ENCODE measurements around the gene FTO.
A peak's percentile ranks its signal among the peaks of the same experiment; 100 is the strongest.
"Not testable (repeated sequence)": the region's sequence is repeated elsewhere in the genome, so short reads cannot be mapped to it uniquely, and the experiment has no call there.

Gene FTO

GRCh38 chr16:53865494-53865863 lies 161.5 kb downstream of the FTO start:
- no peak for DNase-seq (ENCODE audit: low spot score)

- no peak for DNase-seq (ENCODE audit: low spot score)
These were observed 162.6 kb downstream of the FTO start for GRCh38 chr16:53866520-53866919.

- DNase-seq (ENCODE audit: low spot score): no peak
These were observed 166.9 kb downstream of the FTO start for GRCh38 chr16:53870831-53871230.

GRCh38 chr16:53872248-53873221 lies 168.6 kb downstream of the FTO start:
- DNase-seq (ENCODE audit: low spot score): no peak

GRCh38 chr16:53876811-53877210 lies 172.9 kb downstream of the FTO start:
- DNase-seq (ENCODE audit: low spot score): no peak

GRCh38 chr16:53878216-53878615 lies 174.3 kb downstream of the FTO start:
- no peak for DNase-seq (ENCODE audit: low spot score)

GRCh38 chr16:53881371-53881770 lies 177.4 kb downstream of the FTO start:
- no peak for DNase-seq (ENCODE audit: low spot score)

- no peak for DNase-seq (ENCODE audit: low spot score)
These were observed 178.4 kb downstream of the FTO start for GRCh38 chr16:53882310-53882709.

GRCh38 chr16:53884748-53885147 lies 180.8 kb downstream of the FTO start:
- no peak for DNase-seq (ENCODE audit: low spot score)

- no peak for DNase-seq (ENCODE audit: low spot score)
These were observed 182.8 kb downstream of the FTO start for GRCh38 chr16:53886482-53887378.

- no peak for DNase-seq (ENCODE audit: low spot score)
These were observed 184.3 kb downstream of the FTO start for GRCh38 chr16:53888222-53888621.

GRCh38 chr16:53890877-53891276 lies 186.9 kb downstream of the FTO start:
- not testable (repeated sequence) for DNase-seq (ENCODE audit: low spot score)

GRCh38 chr16:53891409-53892139 lies 187.6 kb downstream of the FTO start:
- no peak for DNase-seq (ENCODE audit: low spot score)

- DNase-seq (ENCODE audit: low spot score): peak; percentile 60
These were observed 188.2 kb downstream of the FTO start for GRCh38 chr16:53892155-53892554.

- no peak for DNase-seq (ENCODE audit: low spot score)
These were observed 189.9 kb downstream of the FTO start for GRCh38 chr16:53893731-53894435.

GRCh38 chr16:53894686-53895085 lies 190.7 kb downstream of the FTO start:
- no peak for DNase-seq (ENCODE audit: low spot score)

- no peak for DNase-seq (ENCODE audit: low spot score)
These were observed 191.5 kb downstream of the FTO start for GRCh38 chr16:53895433-53895832.

GRCh38 chr16:53895851-53896250 lies 191.9 kb downstream of the FTO start:
- no peak for DNase-seq (ENCODE audit: low spot score)

- no peak for DNase-seq (ENCODE audit: low spot score)
These were observed 192.8 kb downstream of the FTO start for GRCh38 chr16:53896722-53897121.

GRCh38 chr16:53898993-53899392 lies 195.0 kb downstream of the FTO start:
- DNase-seq (ENCODE audit: low spot score): no peak

GRCh38 chr16:53899431-53899830 lies 195.5 kb downstream of the FTO start:
- no peak for DNase-seq (ENCODE audit: low spot score)

GRCh38 chr16:53900667-53901066 lies 196.7 kb downstream of the FTO start:
- no peak for DNase-seq (ENCODE audit: low spot score)
